Mononuclear cell (primary cell): ENCODE results near the gene RASL11A. TPM values are rescaled to one million over a fixed set of nuclear protein-coding genes. Genes with fewer than 3 reads are reported as not detected.
"Not testable (repeated sequence)": the region's sequence is repeated elsewhere in the genome, so short reads cannot be mapped to it uniquely, and the experiment has no call there.

Experiments
- H3K27me3 ChIP-seq: 2 replicates; pipeline ENCODE4 v1.6.0; 2011; ENCODE audit warnings: low read length, control low read depth; ENCODE audit not compliant: insufficient read depth
- H3K4me1 ChIP-seq: 2 replicates; pipeline ENCODE4 v1.5.1; 2011; ENCODE audit warnings: mild to moderate bottlenecking, low read length, control low read depth; ENCODE audit not compliant: insufficient read depth
- H3K4me3 ChIP-seq: 2 replicates; pipeline ENCODE4 v1.5.1; 2011; ENCODE audit warnings: mild to moderate bottlenecking, low read length, moderate library complexity
- H3K9me3 ChIP-seq: 2 replicates; pipeline ENCODE4 v1.5.1; 2011; ENCODE audit warnings: low read depth, mild to moderate bottlenecking, control low read depth, low read length
- total RNA-seq: library from RNA; depleted of rRNA; stranded (reverse); fragments of >200 nt; gene quantifications from one replicate; pipeline ENCODE4 v1.2.3, GENCODE V29; 2012

RASL11A gene
- total RNA-seq, 1 donor = 2.7 TPM

GRCh38 chr13:27302643-27303262, 32.1 kb downstream of the RASL11A start:
- Histone ChIP-seq H3K4me1 (no peaks in the 10 kb centered on the region), H3K9me3 (no peaks in the 10 kb centered on the region), H3K27me3 (no peaks in the 10 kb centered on the region), H3K4me3 (no peak overlapping the region)

GRCh38 chr13:27304099-27304498, 33.5 kb downstream of the RASL11A start:
- H3K27me3 ChIP-seq = no peaks in the 10 kb centered on the region
- no peaks in the 10 kb centered on the region for H3K4me1 ChIP-seq
- H3K9me3 ChIP-seq = no peaks in the 10 kb centered on the region
- H3K4me3 ChIP-seq = no peak overlapping the region

GRCh38 chr13:27304611-27305010, 34.0 kb downstream of the RASL11A start:
- Histone ChIP-seq H3K4me3 (no peak overlapping the region), H3K4me1 (no peaks in the 10 kb centered on the region), H3K9me3 (no peaks in the 10 kb centered on the region), H3K27me3 (no peaks in the 10 kb centered on the region)

GRCh38 chr13:27306364-27306763, 35.7 kb downstream of the RASL11A start:
- Histone ChIP-seq H3K9me3 (no peaks in the 10 kb centered on the region), H3K4me1 (no peaks in the 10 kb centered on the region), H3K27me3 (no peaks in the 10 kb centered on the region), H3K4me3 (no peak overlapping the region)

- Histone ChIP-seq H3K4me1 (no peaks in the 10 kb centered on the region), H3K27me3 (no peaks in the 10 kb centered on the region), H3K4me3 (no peak overlapping the region), H3K9me3 (no peaks in the 10 kb centered on the region)
Observed at GRCh38 chr13:27308941-27309340, 38.3 kb downstream of the RASL11A start.

GRCh38 chr13:27309401-27309958, 38.9 kb downstream of the RASL11A start:
- Histone ChIP-seq H3K9me3 (no peaks in the 10 kb centered on the region), H3K4me1 (no peaks in the 10 kb centered on the region), H3K27me3 (no peaks in the 10 kb centered on the region), H3K4me3 (no peak overlapping the region)

GRCh38 chr13:27309967-27310598, 39.5 kb downstream of the RASL11A start:
- H3K27me3 ChIP-seq = no peaks in the 10 kb centered on the region
- no peak overlapping the region for H3K4me3 ChIP-seq
- no peaks in the 10 kb centered on the region for H3K4me1 ChIP-seq
- H3K9me3 ChIP-seq = no peaks in the 10 kb centered on the region

- Histone ChIP-seq H3K4me3 (no peak overlapping the region), H3K27me3 (no peaks in the 10 kb centered on the region), H3K9me3 (no peaks in the 10 kb centered on the region), H3K4me1 (no peaks in the 10 kb centered on the region)
Observed at GRCh38 chr13:27310946-27311345, 40.3 kb downstream of the RASL11A start.

GRCh38 chr13:27311518-27312210, 41.0 kb downstream of the RASL11A start:
- Histone ChIP-seq H3K9me3 (no peaks in the 10 kb centered on the region), H3K4me1 (no peaks in the 10 kb centered on the region), H3K27me3 (peaks cover 2% of the 10 kb centered on the region), H3K4me3 (no peak overlapping the region)

- Histone ChIP-seq H3K9me3 (no peaks in the 10 kb centered on the region), H3K27me3 (peaks cover 7% of the 10 kb centered on the region), H3K4me3 (no peak overlapping the region), H3K4me1 (no peaks in the 10 kb centered on the region)
Observed at GRCh38 chr13:27313770-27314169, 43.1 kb downstream of the RASL11A start.

- Histone ChIP-seq H3K27me3 (peaks cover 7% of the 10 kb centered on the region), H3K9me3 (no peaks in the 10 kb centered on the region), H3K4me1 (no peaks in the 10 kb centered on the region), H3K4me3 (no peak overlapping the region)
Observed at GRCh38 chr13:27319404-27319803, 48.8 kb downstream of the RASL11A start.

- Histone ChIP-seq H3K9me3 (no peaks in the 10 kb centered on the region), H3K4me1 (no peaks in the 10 kb centered on the region), H3K27me3 (peaks cover 4% of the 10 kb centered on the region), H3K4me3 (no peak overlapping the region)
Observed at GRCh38 chr13:27321468-27322431, 51.1 kb downstream of the RASL11A start.

- not testable (repeated sequence) for H3K27me3 ChIP-seq, H3K9me3 ChIP-seq, H3K4me3 ChIP-seq, H3K4me1 ChIP-seq
Observed at GRCh38 chr13:27322443-27322842, 51.8 kb downstream of the RASL11A start.
